Ectodermal cell (in vitro differentiated cells): Measurements from ENCODE around the gene TP53.
"Not testable (repeated sequence)": the region's sequence is repeated elsewhere in the genome, so short reads cannot be mapped to it uniquely, and the experiment has no call there.

ENCODE experiments used
- H3K27ac ChIP-seq: 2 replicates; pipeline ENCODE4 v1.7.0; 2013; ENCODE audit warnings: mild to moderate bottlenecking, low read depth, low read length; ENCODE audit not compliant: insufficient read depth, poor library complexity, severe bottlenecking
- H3K27me3 ChIP-seq: 2 replicates; pipeline ENCODE4 v1.7.0; 2013; ENCODE audit warnings: mild to moderate bottlenecking, low read length; ENCODE audit not compliant: insufficient read depth, control insufficient read depth, poor library complexity, severe bottlenecking
- H3K36me3 ChIP-seq: one replicate; pipeline ENCODE4 v1.7.0; 2013; ENCODE audit warnings: low read length; ENCODE audit not compliant: control insufficient read depth, insufficient read depth
- H3K4me1 ChIP-seq: one replicate; pipeline ENCODE4 v1.7.0; 2013; ENCODE audit warnings: low read length; ENCODE audit not compliant: control insufficient read depth, insufficient read depth
- H3K4me3 ChIP-seq: 2 replicates; pipeline ENCODE4 v1.7.0; 2013; ENCODE audit warnings: low read depth, low read length, control low read depth; ENCODE audit not compliant: insufficient read depth
- H3K9me3 ChIP-seq: 2 replicates; pipeline ENCODE4 v1.7.0; 2013; ENCODE audit warnings: mild to moderate bottlenecking, low read length, moderate library complexity; ENCODE audit not compliant: control insufficient read depth
- WGBS, 2 experiments: methylation state at CpG; one replicate each; pipeline ENCODE4 v1.1.7; 2013; ENCODE audit warnings: missing lambda C conversion rate in 2 of 2; 5-methylcytosine and 5-hydroxymethylcytosine counted together

TP53 gene

DNA sequence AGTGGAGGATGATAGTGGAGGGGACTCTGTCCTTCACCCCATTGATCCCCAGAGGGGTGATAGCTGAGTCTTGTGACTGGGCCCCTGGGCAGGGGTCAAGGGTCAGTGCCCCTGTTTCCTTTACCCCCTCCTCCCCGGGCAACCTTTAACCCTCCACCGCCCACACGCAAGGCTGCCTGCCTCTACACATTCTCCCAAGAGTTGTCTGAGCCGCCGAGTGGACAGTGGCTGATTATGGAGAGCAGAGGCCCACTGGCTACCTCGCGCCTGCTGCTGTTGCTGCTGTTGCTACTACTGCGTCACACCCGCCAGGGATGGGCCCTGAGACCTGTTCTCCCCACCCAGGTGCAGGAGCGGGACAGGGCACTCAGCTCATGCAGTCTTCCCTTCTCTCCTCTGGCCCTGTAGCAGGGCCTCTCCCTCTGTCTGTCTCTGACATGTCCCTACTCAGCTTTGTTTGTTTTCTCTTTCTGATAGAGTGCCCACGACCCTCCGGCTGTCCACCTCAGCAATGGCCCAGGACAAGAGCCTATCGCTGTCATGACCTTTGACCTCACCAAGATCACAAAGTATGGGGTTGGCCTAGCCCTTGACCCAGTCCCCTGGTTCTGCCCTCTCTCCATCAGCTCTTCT, 57.2 kb downstream of the TP53 start, which contains the start of gene SHBG:
Gene SHBG, plus strand, starts transcription at position 197 of the 633 bp plus-strand sequence. Its CDS starts 38 bp downstream, at position 235.
- H3K9me3 ChIP-seq: no peaks in the 10 kb centered on the region
- no peak within 1 kb of the TSS for H3K27ac ChIP-seq
- no peak within 1 kb of the TSS for H3K4me3 ChIP-seq
- no peaks in the 10 kb centered on the region for H3K36me3 ChIP-seq
- H3K27me3 ChIP-seq: no peaks in the 10 kb centered on the region
- 86% methylated on average over 13 of the region's 13 CpGs for WGBS, 2 experiments
- H3K4me1 ChIP-seq: peaks cover 7% of the 10 kb centered on the region

DNA sequence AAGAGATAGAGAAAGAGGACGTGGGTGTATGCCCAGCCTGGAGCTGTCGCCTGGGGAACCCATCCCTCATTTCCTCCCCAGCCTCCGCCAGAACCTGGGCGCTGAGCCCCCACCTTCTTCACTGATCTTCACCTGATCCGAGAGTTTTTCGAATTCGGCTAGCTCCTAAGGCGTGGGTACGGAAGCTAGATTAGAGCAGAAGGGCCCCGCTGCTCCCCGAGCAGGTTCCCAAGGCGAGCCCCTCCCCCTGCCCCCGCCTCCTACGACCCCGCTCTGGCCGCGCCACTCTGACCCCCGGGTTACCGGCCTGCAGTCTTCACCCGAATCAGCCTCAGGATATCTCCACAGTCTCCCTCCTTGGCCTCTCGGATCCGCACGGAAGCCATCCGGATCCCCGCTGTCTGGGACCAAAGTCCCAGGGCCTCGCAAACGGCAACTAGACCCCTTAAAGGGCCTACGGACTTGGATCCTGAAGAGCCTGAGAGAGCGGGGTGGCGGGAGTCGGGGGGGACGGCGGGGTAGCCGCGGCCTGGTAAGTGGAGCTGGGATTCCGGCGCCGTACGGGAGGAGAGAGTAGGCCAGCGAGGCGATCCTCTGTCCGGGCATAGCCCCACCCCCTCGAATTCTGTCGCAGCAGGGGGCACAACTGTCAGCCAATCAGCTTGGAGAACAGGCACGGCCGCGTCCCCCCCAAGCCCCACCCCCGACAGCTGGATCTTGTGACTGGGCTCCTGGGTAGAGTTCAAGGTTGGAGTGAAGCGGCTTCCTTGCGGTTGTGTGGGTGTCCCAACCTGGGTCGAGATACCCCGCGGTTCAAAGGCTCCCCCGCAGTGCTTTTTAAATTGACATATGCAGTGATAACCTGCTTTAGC, 59.8 kb downstream of the TP53 start, which contains the start of gene SAT2:
Gene SAT2, minus strand, starts transcription at position 572 of the 872 bp plus-strand sequence. Its CDS starts 186 bp downstream, at position 386.
- Histone ChIP-seq H3K27me3 (no peaks in the 10 kb centered on the region), H3K4me3 (peak within 1 kb of the TSS; percentile 90), H3K27ac (peak within 1 kb of the TSS; percentile 94), H3K36me3 (no peaks in the 10 kb centered on the region), H3K4me1 (peaks cover 7% of the 10 kb centered on the region), H3K9me3 (no peaks in the 10 kb centered on the region)
- 0 to 1% methylated on average over 54 of the region's 54 CpGs for WGBS, 2 experiments

DNA sequence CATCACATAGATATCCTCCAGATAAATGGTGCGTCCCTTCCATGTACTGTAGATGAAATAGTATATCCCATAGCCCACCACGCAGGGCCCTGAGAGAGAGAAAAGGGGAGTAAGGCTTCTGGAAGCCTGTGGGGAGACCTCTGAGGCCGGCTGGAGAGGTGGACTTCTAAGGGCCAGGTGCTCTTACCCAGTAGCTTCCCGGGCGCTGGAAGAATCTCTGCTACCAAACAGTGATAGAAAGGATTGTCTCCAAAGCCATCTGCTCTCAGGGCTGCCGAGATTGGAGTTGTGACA, 60.4 kb downstream of the TP53 start:
- Histone ChIP-seq H3K27ac (peak overlapping the region; percentile 94), H3K36me3 (no peaks in the 10 kb centered on the region), H3K27me3 (no peaks in the 10 kb centered on the region), H3K4me3 (peak overlapping the region; percentile 90), H3K4me1 (peaks cover 7% of the 10 kb centered on the region), H3K9me3 (no peaks in the 10 kb centered on the region)
- 21 to 26% methylated on average over 6 of the region's 6 CpGs for WGBS, 2 experiments

DNA sequence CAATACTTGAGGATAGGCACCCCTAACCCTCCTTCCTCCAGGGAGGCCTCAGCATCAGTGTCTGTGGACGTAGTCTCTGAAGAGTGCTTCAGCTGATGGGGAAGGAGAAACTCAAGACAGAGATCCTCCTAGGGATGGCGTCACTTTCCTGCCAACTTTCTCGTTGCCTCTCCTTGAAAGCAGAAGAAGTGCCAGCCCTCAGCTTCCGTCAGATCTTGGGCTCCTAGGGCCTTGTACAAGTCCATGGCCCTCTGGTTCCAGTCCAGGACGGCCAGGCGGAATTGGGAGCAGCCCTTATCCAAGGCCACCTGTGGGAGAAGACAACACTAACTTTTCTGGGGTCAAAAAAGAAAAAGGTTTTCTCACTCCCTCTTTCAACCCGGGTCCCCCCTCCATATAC, 61.0 kb downstream of the TP53 start:
- no peak overlapping the region for H3K27ac ChIP-seq
- H3K9me3 ChIP-seq: no peaks in the 10 kb centered on the region
- no peaks in the 10 kb centered on the region for H3K36me3 ChIP-seq
- peaks cover 7% of the 10 kb centered on the region for H3K4me1 ChIP-seq
- H3K27me3 ChIP-seq: no peaks in the 10 kb centered on the region
- peak overlapping the region; percentile 90 for H3K4me3 ChIP-seq
- 91 to 93% methylated on average over 7 of the region's 7 CpGs for WGBS, 2 experiments

DNA sequence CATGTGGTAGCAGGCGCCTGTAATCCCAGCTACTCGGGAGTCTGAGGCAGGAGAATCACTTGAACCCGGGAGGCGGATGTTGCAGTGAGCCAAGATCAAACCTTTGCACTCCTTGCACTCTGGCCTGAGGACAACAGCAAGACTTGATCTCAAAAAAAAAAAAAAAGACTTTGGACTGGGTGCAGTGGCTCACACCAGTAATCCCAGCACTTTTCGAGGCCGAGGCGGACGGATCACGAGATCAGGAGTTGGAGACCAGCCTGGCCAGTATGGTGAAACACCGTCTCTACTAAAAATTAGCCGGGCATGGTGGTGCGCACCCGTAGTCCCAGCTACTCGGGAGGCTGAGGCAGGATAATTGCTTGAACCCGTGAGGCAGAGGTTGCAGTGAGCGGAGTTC, 61.5 kb downstream of the TP53 start:
- H3K9me3 ChIP-seq, H3K27me3 ChIP-seq, H3K36me3 ChIP-seq, H3K27ac ChIP-seq, H3K4me3 ChIP-seq, H3K4me1 ChIP-seq: not testable (repeated sequence)
- WGBS, 2 experiments: 96% methylated on average over 16 of the region's 16 CpGs

DNA sequence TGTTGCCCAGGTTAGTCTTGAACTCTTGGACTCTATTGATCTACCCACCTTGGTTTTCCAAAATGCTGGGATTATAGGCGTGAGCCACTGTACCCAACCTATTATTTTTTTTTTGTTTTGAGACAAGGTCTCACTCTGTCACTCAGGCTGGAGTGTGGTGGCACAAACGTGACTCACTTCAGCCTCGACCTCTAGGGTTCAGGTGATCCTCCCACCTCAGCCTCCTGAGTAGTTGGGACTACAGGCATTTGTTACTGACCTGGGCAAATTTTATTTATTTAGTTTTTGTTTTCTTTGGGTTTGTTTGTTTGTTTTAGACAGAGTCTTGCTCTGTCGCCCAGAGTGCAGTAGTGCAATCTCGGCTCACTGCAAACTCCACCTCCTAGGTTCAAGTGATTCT, 63.6 kb downstream of the TP53 start:
- no peaks in the 10 kb centered on the region for H3K36me3 ChIP-seq
- H3K27ac ChIP-seq: no peak overlapping the region
- H3K9me3 ChIP-seq: no peaks in the 10 kb centered on the region
- no peak overlapping the region for H3K4me3 ChIP-seq
- H3K27me3 ChIP-seq: no peaks in the 10 kb centered on the region
- H3K4me1 ChIP-seq: peaks cover 7% of the 10 kb centered on the region
- 89 to 90% methylated on average over 5 of the region's 5 CpGs for WGBS, 2 experiments

DNA sequence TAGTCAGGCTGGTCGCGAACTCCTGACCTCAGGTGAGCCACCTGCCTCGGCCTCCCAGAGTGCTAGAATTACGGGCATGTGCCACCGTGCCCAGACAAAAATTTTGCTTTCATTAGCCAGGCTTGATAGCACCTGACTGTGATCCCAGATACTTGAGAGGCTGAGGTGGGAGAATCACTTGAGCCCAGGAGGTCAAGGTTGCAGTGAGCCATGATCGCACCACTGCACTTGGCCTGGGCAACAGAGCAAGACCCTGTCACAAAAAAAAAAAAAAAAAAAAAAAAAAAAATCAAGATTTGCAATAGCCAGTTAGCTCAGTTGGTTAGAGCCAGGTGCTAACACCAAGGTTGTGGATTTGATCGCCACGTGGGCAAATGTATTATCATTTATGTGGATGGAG, 66.5 kb downstream of the TP53 start:
- Histone ChIP-seq H3K4me3 (no peak overlapping the region), H3K27ac (no peak overlapping the region), H3K9me3 (no peaks in the 10 kb centered on the region), H3K36me3 (no peaks in the 10 kb centered on the region), H3K27me3 (no peaks in the 10 kb centered on the region), H3K4me1 (no peaks in the 10 kb centered on the region)
- 94% methylated on average over 8 of the region's 8 CpGs for WGBS, 2 experiments

DNA sequence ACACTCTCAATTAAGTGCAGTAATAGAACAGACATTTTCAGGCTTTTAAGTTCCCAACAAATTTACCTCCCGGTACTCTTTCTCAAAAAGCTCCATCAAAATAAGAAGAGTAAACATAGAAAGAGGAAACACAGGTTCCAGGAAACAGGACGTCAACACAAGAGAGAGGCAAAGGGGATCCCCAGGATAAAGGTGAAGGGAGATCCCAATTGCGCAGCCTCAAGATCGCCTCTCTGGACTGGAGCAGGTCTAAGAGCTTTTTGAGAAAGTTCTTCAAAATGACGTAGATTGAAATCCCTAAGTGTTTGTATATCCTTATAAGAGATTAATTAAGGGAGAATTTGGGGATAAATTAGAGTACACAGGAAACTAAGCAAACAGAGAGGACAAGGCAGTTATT, 68.7 kb downstream of the TP53 start:
- Histone ChIP-seq H3K36me3 (no peaks in the 10 kb centered on the region), H3K27me3 (no peaks in the 10 kb centered on the region), H3K9me3 (no peaks in the 10 kb centered on the region), H3K4me3 (no peak overlapping the region), H3K4me1 (peaks cover under 1% of the 10 kb centered on the region), H3K27ac (no peak overlapping the region)
- 92% methylated on average over 5 of the region's 5 CpGs for WGBS, 2 experiments
